GM21360 (cell line): ENCODE measurements around the gene STXBP5L.
"Not testable (repeated sequence)": the region's sequence is repeated elsewhere in the genome, so short reads cannot be mapped to it uniquely, and the experiment has no call there.

ENCODE experiments used
- ATAC-seq: cut with Tn5 transposase; IDR thresholded peaks from one replicate; pipeline ENCODE4 v1.9.1; 2021; ENCODE audit warnings: mild to moderate bottlenecking, moderate library complexity; ENCODE audit not compliant: unreplicated experiment

The STXBP5L gene

GRCh38 chr3:120908030-120908794 lies at the start of gene STXBP5L:
Gene STXBP5L (plus strand): TSS chr3:120908205. CDS start chr3:120909579, 1,374 bp downstream.
- peak; percentile 99 for ATAC-seq

DNA sequence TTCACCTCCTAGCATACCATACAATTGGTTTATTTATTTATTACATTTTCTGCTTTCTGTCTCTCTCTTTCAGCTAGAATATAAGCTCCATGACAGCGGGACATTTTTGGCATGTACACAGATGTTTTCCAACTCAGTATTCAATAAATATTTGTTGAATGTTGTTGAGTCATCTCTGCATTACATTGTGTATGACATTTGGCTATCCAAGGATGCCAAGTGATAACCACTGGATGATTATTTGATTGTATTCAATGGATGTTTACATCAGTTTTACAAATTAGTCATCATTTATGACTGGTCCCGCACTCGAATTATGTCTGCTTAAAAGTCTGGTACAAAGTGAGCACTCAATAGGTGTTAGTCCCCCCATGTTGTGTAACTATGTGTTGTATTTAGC lies 49.5 kb upstream of the STXBP5L start:
- ATAC-seq, result no peak

- ATAC-seq, result no peak
Measured at GRCh38 chr3:120864541-120864940, 43.5 kb upstream of the STXBP5L start.

- no peak for ATAC-seq
Measured at GRCh38 chr3:120875507-120875906, 32.5 kb upstream of the STXBP5L start.

DNA sequence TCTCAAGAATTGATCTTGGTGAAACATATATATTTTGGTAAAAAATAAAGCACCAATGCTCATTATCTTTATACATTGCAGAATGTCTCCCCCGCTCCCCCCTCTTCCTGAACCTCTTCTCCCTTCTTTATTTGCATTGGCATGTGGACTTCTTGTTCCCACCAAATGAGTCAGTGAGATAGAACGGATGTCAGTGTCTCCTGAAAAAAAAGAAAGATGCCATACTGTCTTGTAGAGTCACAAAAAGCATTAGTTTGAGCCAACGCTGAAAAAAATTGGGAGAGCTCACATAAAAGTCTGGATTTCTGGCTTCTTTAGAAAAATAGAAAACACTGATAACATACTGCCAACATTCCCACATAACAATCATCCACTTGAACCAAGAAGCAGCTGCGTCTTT lies 32.0 kb upstream of the STXBP5L start:
- no peak for ATAC-seq

GRCh38 chr3:120879411-120879810 lies 28.6 kb upstream of the STXBP5L start:
- no peak for ATAC-seq

- ATAC-seq, result no peak
Measured at GRCh38 chr3:120892921-120893320, 15.1 kb upstream of the STXBP5L start.

DNA sequence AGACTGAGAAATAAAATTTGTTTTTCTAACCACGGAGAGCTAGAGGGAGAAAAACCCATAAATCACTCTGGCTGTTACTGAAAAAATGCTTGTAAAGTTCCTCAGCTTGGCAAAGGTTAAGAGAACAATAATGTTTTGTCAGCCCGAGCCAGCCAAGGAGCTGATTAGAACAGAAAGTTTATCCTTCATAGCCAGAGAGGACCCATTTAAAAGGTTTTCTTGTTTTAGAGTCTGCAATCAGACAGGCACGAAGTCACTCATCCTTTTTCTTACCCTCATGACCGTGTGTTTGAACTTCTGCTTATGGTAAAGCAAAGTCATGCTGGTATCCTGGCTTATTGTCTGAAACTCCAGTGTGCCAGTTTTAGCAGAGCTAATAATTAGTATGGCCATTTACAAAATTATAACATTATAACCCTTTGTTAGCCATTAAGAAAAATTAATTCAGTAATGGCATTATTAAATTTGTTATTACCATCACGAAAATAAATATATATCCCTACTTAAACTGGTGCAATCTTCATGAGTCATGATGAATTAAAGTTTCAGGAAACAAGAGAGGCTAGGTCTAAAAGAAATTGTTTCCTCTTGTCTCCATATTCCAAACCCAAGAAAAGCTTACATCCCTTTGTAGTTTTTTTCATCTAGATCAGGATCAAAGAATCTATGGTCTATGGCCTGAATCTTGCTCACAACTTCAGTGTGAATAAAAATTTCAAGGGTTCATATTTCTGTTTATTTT lies 13.5 kb upstream of the STXBP5L start:
- no peak for ATAC-seq

- ATAC-seq, result not testable (repeated sequence)
Measured at GRCh38 chr3:120901716-120902115, 6.3 kb upstream of the STXBP5L start.

DNA sequence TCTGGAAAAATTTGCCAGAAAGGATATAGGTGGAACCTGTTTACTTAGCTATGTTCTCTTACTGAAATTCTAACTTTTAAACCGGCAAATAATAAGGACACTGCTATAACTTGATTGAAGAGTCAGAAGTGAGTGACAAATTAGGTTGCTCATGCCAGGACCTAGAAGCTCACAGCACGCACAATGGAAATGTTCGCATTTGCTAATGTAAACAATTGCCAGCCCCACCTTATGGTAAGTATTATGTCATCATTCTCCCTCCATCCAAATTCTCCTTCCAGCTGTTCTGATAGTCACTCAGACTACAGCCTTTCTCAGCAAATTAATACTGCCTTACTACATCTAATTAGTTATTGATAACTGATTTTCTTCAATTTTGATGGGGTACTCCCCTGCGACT lies 4.8 kb upstream of the STXBP5L start:
- no peak for ATAC-seq

DNA sequence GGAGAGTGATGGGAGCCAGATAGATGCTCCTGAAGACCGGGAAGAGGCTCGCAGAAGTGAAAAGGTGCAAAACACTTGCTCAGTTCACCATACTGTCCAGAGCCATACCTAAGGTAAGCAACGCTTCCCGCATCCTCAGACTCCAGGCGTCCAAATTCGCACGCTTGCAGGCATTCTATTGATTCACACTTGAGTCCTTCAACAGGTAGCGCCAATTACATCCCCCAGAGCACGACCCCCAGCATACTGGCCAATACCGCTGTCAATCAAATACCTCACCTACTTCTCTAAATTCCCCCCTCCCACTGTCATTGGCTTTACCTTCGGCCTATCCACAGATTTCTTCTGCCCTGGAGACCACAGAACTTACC lies 361 bp upstream of the STXBP5L start:
- no peak for ATAC-seq

DNA sequence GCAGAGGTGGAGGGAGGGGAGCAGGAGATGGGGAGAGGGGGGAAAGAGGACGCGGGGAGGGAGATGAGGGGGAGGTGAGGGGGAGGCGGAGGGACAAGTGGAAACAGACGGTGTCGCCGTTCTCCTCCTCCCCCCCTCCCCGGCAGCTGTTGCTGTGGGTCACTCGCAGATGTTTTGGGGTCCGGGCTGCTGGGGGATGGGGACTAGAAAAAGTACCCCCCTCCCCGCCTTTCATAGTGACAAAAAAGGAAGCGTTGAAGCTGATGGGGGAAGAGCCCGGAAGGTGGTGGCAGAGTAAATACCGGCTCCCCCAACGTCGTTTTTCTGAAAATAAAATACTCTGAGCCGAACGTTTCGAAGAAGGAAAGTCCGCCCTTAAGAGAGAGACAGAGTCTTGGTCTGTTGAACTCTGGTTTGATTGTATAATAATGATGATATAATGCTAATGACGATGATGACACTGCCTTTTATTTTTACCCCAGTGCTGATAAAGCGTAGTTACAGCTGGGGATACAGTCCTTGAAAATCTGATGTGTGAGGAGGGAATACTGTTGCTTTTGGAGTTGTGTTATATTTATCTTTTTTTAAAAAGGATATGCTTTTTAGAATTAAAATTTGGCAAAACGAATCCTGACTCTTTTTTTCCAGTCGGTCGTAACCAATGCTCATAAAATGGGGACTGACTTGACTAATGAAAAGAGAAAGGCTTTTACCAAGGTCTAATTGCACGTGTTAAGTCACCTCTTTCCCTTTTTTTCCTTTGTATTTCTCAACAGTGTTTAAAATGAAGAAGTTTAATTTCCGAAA lies 993 bp downstream of the STXBP5L start:
- no peak for ATAC-seq

DNA sequence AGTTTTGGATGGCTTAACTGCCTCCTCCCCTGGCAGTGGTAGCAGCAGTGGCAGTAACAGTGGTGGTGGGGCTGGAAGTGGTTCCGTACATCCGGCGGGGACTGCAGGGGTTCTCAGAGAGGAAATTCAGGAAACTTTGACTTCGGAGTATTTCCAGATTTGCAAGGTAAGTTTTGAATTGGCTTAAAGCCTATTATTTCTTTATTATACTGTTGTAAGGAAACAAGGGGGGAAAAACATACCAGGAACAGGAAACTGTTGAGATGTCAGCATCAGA lies 1.5 kb downstream of the STXBP5L start:
- no peak for ATAC-seq

- ATAC-seq, result no peak
Measured at GRCh38 chr3:120926146-120926545, 18.1 kb downstream of the STXBP5L start.

- ATAC-seq, result no peak
Measured at GRCh38 chr3:120928991-120929390, 21.0 kb downstream of the STXBP5L start.

GRCh38 chr3:120931593-120931992 lies 23.6 kb downstream of the STXBP5L start:
- ATAC-seq, result no peak

GRCh38 chr3:120956143-120956542 lies 48.1 kb downstream of the STXBP5L start:
- no peak for ATAC-seq

DNA sequence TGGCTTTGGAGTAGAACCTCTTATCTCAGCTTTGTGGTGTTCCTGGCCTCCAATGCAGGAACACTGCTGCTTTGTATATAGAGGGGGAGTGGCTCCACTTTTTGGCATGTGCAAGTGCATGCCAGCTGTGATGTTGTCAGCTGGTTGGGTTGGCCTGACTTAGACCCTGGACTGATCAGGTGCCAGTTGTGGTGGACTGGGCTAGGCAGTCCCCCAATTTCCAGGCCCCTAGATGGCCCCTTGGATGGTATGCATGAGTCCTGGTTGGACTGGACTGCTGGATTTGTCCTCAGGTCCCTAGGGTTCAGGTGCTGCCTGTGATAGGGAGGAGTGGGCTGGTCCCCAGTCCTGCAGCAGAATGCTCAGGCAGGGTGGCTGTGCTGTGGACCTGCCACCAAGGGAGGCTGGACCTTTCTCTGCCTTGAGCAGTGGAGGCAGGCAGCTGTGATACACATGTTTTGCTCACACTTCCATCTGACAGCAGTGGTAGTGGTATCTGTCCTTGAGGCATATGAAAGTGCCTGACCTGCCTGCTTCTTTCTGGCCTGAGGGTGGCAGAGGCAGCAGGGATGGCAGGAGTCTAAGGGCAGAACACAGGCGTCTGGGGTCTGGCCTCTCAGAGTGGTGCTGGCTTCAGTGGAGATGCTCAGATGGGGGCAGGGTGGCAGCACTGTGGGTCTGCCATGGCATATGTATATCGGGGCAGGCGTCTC lies 74.8 kb downstream of the STXBP5L start:
- no peak for ATAC-seq

DNA sequence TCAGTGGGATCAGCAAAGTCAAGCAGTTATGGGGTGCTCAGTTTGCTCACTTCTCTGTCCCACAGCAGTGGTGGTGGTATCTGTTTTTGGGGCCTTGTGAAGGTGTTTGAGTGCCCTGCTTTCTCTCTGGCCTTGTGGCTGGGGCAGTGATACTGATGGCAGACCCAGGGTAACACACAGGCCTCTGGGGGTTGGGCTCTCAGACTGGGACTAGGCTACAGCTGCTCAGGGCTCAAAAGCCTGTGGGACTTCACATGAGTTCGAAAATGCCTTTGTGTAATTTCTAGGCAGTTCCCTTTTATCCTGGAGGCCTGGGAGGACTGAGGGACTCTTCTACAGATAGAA lies 75.3 kb downstream of the STXBP5L start:
- no peak for ATAC-seq

- no peak for ATAC-seq
Measured at GRCh38 chr3:120983841-120984240, 75.8 kb downstream of the STXBP5L start.

DNA sequence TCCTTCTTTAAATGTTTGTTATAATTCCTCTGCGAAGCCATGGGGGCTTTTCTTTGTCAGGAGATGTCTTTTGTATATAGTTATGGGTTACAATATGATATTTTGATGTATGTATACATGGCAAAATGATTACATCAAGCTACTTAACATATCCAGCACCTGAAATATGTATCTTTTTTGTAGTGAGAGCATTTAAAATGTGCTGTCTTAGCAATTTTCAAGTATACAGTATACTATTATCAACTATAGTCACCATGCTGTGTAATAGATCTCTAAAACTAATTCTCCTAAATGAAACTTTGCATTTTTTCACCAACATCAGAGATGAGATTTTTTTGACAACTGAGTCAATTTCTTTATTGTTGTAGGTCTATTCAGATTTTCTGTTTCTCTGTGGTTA lies 77.2 kb downstream of the STXBP5L start:
- no peak for ATAC-seq
